GM19463 (cell line): Measurements from ENCODE around the gene TBC1D16.

Source experiments
- ATAC-seq: cut with Tn5 transposase; IDR thresholded peaks from one replicate; pipeline ENCODE4 v1.9.1; 2021; ENCODE audit warnings: mild to moderate bottlenecking, moderate library complexity; ENCODE audit not compliant: unreplicated experiment

TBC1D16 gene

GRCh38 chr17:79916991-79917901, 118.4 kb downstream of the TBC1D16 start:
- no peak for ATAC-seq

- ATAC-seq: no peak
Observed at GRCh38 chr17:79916506-79916905, 119.2 kb downstream of the TBC1D16 start.

GRCh38 chr17:79915850-79916430, 119.7 kb downstream of the TBC1D16 start:
- ATAC-seq: no peak

GRCh38 chr17:79914813-79915740, 120.6 kb downstream of the TBC1D16 start:
- no peak for ATAC-seq

- ATAC-seq: no peak
Observed at GRCh38 chr17:79913896-79914812, 121.5 kb downstream of the TBC1D16 start.

GRCh38 chr17:79913451-79913850, 122.2 kb downstream of the TBC1D16 start:
- ATAC-seq: no peak

GRCh38 chr17:79912552-79913330, 122.9 kb downstream of the TBC1D16 start:
- ATAC-seq: no peak

GRCh38 chr17:79911430-79912399, 124.0 kb downstream of the TBC1D16 start:
- no peak for ATAC-seq

GRCh38 chr17:79910985-79911361, 124.7 kb downstream of the TBC1D16 start:
- ATAC-seq: no peak

- no peak for ATAC-seq
Observed at GRCh38 chr17:79909121-79909520, 126.6 kb downstream of the TBC1D16 start.

GRCh38 chr17:79907850-79908249, 127.8 kb downstream of the TBC1D16 start:
- ATAC-seq: no peak

- ATAC-seq: no peak
Observed at GRCh38 chr17:79907217-79907715, 128.4 kb downstream of the TBC1D16 start.

- no peak for ATAC-seq
Observed at GRCh38 chr17:79905832-79906231, 129.8 kb downstream of the TBC1D16 start.

GRCh38 chr17:79904865-79905264, 130.8 kb downstream of the TBC1D16 start:
- no peak for ATAC-seq

GRCh38 chr17:79902146-79902791, 133.4 kb downstream of the TBC1D16 start:
- ATAC-seq: no peak

GRCh38 chr17:79901131-79901530, 134.5 kb downstream of the TBC1D16 start:
- ATAC-seq: no peak

GRCh38 chr17:79899584-79899983, 136.1 kb downstream of the TBC1D16 start:
- no peak for ATAC-seq
